Esophagus (tissue), 2 donors: ENCODE results near the gene TCOF1. TPM values are rescaled to one million over a fixed set of nuclear protein-coding genes. Genes with fewer than 3 reads are reported as not detected.

ENCODE experiments used
- H3K27ac ChIP-seq, 2 donors: one replicate each; pipeline ENCODE4 v1.5.1; 2013; ENCODE audit warnings: low read depth in 2 of 2, mild to moderate bottlenecking in 2 of 2, inconsistent platforms in 1 of 2, low read length in 1 of 2, moderate library complexity in 1 of 2
- H3K27me3 ChIP-seq, 2 donors: one replicate each; pipeline ENCODE4 v1.6.1; 2013; ENCODE audit warnings: low read length in 2 of 2, control low read depth in 1 of 2, mild to moderate bottlenecking in 1 of 2; ENCODE audit not compliant: insufficient read depth in 2 of 2, control insufficient read depth in 1 of 2
- H3K36me3 ChIP-seq, 2 donors: one replicate each; pipeline ENCODE4 v1.6.1; 2013; ENCODE audit warnings: low read length in 1 of 2; ENCODE audit not compliant: control insufficient read depth in 2 of 2, insufficient read depth in 2 of 2
- H3K4me1 ChIP-seq, 2 donors: one replicate each; pipeline ENCODE4 v1.6.1; 2013; ENCODE audit warnings: low read length in 1 of 2; ENCODE audit not compliant: control insufficient read depth in 2 of 2, insufficient read depth in 2 of 2
- H3K4me3 ChIP-seq, 2 donors: one replicate each; pipeline ENCODE4 v1.5.1; 2013; ENCODE audit warnings: low read length in 2 of 2, mild to moderate bottlenecking in 2 of 2, low read depth in 1 of 2, moderate library complexity in 1 of 2
- H3K9me3 ChIP-seq, 2 donors: one replicate each; pipeline ENCODE4 v1.6.1; 2013; ENCODE audit warnings: mild to moderate bottlenecking in 2 of 2, low read depth in 1 of 2, low read length in 1 of 2, moderate library complexity in 1 of 2; ENCODE audit not compliant: control insufficient read depth in 2 of 2, insufficient read depth in 1 of 2
- WGBS, 2 donors: extraction: QIAGEN DNeasy Blood & Tissue Kit; methylation state at CpG; one replicate each; pipeline ENCODE4 v1.1.7; 2013; 5-methylcytosine and 5-hydroxymethylcytosine counted together
- polyA plus RNA-seq, 2 donors: library from polyadenylated mRNA; stranded (reverse); fragments of 200-250 nt; gene quantifications; one replicate each; pipeline ENCODE4 v1.2.3, GENCODE V29; 2013
- donor health status: healthy with polysubstance abuse.
- donor health status: Bipolar disorder and iron deficiency.

Gene TCOF1
- polyA plus RNA-seq, 2 donors: 13.0 to 13.5 TPM

- Histone ChIP-seq H3K4me3 (no peak overlapping the region), H3K9me3 (no peaks in the 10 kb centered on the region), H3K27ac (no peak overlapping the region), H3K36me3 (no peaks in the 10 kb centered on the region), H3K27me3 (no peaks in the 10 kb centered on the region), H3K4me1 (no peaks in the 10 kb centered on the region)
- 59 to 67% methylated on average over 5 of the region's 5 CpGs for WGBS, 2 donors
Measured at GRCh38 chr5:150339165-150339564, 18.3 kb upstream of the TCOF1 start.

DNA sequence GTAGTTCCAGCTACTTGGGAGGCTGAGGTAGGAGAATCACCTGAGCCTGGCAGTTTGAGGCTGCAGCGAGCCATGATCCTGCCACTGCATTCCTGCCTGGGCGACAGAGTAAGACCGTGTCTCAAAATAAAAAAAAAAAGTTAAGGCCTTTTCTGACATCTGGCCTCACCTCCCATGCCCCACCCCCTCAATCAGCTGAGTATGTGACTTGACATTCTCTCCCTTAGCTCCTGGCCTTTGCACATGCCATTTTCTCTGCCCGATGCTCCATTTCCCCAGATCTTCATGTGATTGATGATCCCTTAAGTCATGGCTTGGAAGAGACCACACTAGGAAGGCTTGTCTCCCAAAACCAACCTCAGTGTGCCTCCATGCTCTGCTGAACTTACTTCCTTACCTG, 17.7 kb upstream of the TCOF1 start:
- H3K27me3 ChIP-seq: no peaks in the 10 kb centered on the region
- H3K4me3 ChIP-seq: no peak overlapping the region
- no peaks in the 10 kb centered on the region for H3K4me1 ChIP-seq
- WGBS, 2 donors: 92 to 94% methylated on average over 4 of the region's 4 CpGs
- H3K27ac ChIP-seq: no peak overlapping the region
- no peaks in the 10 kb centered on the region for H3K36me3 ChIP-seq
- no peaks in the 10 kb centered on the region for H3K9me3 ChIP-seq

- Histone ChIP-seq H3K4me1 (no peaks in the 10 kb centered on the region), H3K36me3 (no peaks in the 10 kb centered on the region), H3K27me3 (no peaks in the 10 kb centered on the region), H3K27ac (no peak overlapping the region), H3K4me3 (no peak overlapping the region), H3K9me3 (no peaks in the 10 kb centered on the region)
- 83 to 86% methylated on average over 7 of the region's 7 CpGs for WGBS, 2 donors
Measured at GRCh38 chr5:150340614-150341255, 16.8 kb upstream of the TCOF1 start.

DNA sequence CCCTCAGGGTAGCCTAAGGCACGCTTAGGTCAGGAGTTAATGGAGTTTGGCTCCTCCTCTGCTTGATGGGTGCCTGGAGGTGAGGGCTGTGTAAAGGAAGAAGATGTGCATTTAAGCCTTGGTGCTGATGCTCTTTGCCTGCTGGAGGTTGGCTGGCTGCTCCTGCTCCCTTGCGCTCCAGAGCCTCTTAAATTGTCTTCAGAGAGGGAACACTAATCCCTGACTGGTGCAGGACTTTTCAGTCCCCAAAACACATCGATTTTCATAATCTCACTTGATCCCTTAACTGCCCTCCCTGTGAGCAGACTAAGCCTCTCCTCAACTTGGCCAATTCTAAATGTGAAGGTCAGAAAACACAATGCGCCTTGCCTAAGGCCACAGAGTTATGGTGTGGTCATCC, 16.2 kb upstream of the TCOF1 start:
- Histone ChIP-seq H3K4me1 (no peaks in the 10 kb centered on the region), H3K27ac (no peak overlapping the region), H3K36me3 (no peaks in the 10 kb centered on the region), H3K4me3 (no peak overlapping the region), H3K27me3 (no peaks in the 10 kb centered on the region), H3K9me3 (no peaks in the 10 kb centered on the region)
- 68 to 74% methylated on average over 4 of the region's 4 CpGs for WGBS, 2 donors

DNA sequence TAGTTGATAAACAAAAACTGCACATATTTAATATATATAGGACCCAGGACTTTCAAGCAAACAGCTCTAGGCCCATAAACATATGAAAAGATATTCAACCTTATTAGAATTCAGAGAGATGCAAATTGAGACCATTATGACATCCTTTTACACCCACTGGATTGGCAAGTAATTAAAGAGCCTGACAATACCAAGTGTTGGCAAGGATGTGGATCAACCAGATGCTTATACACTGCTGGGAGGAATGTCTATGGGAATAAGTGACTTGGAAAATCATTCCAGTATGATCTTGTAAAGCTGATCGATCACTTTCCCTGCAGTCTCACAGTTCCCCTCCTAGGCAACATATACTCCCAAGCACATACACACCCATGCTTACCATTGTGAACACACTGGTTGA, 15.5 kb upstream of the TCOF1 start:
- WGBS, 2 donors: 89 to 98% methylated on average over 1 of the region's 1 CpG
- Histone ChIP-seq H3K27me3 (no peaks in the 10 kb centered on the region), H3K9me3 (no peaks in the 10 kb centered on the region), H3K4me3 (no peak overlapping the region), H3K4me1 (no peaks in the 10 kb centered on the region), H3K27ac (no peak overlapping the region), H3K36me3 (no peaks in the 10 kb centered on the region)

DNA sequence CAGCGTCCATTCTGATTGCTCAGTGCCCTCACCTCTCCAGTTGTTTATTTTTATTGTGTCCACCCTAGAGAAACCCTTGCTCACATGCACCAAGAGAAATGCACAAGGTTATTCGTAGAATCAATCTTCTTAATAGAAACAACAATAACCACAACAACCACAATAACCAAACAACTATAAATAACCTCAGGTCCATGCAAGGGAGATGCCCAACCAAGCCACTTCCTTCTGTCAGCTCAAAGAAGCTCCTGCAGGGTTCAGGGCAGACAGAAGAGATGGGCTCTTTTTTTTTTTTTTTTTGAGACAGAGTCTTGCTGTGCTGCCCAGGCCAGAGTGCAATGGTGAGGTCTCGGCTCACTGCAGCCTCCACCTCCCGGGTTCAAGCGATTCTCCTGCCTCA, 14.9 kb upstream of the TCOF1 start:
- 89 to 94% methylated on average over 5 of the region's 5 CpGs for WGBS, 2 donors
- no peaks in the 10 kb centered on the region for H3K36me3 ChIP-seq
- no peaks in the 10 kb centered on the region for H3K9me3 ChIP-seq
- H3K4me3 ChIP-seq: no peak overlapping the region
- no peaks in the 10 kb centered on the region for H3K27me3 ChIP-seq
- H3K27ac ChIP-seq: no peak overlapping the region
- no peaks in the 10 kb centered on the region for H3K4me1 ChIP-seq

DNA sequence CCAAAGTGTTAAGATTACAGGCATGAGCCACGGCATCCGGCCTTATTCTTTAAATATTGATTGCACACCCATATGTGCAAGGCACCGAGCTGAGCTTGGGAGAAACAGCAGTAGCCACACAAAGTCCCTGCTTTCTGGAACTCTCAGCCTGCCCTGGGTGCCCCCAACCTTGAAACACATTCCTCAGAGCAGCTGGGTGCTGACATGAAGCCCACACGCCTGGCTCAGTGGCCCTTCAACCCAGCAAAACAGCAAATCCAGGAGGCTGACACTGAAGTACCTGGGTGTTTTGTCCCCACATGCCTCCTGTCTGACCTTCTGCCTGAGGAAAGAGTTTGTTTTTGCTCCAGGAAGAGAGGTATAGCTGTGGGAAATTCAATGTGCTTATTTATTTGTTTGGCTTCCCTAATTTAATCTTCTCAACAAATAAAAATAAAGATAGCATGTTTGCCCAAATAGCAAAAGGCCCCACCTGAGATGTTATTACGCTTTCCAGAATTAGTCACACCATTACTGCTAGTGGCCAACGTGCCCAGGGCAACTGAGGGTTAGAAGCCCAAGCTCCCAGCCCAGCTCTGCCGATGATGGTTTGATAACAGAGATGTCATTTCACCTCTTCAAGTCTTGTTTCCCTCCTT, 13.4 kb upstream of the TCOF1 start:
- Histone ChIP-seq H3K4me3 (no peak overlapping the region), H3K9me3 (no peaks in the 10 kb centered on the region), H3K4me1 (no peaks in the 10 kb centered on the region), H3K27ac (no peak overlapping the region), H3K36me3 (no peaks in the 10 kb centered on the region), H3K27me3 (no peaks in the 10 kb centered on the region)
- WGBS, 2 donors: 77 to 80% methylated on average over 7 of the region's 7 CpGs

DNA sequence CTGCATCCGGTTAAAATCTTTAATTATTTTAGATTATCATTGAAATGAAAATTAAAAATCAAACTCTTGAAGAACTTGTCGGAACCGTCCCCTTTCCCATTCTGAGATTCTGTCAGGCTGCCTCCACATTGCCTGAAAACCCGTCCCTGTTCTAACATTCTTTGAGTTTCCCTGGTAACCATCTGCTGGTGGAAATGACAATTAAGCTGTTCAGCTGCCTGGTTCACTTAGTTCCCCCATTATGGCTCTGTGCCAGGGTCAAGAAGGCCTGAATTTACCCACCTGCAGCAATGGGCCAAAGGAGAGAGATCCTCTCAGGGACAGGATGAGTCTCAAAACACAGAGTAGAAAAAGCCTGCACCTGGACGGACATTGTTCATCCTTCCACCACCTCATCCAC, 11.8 kb upstream of the TCOF1 start:
- no peaks in the 10 kb centered on the region for H3K27me3 ChIP-seq
- no peaks in the 10 kb centered on the region for H3K9me3 ChIP-seq
- 83 to 89% methylated on average over 5 of the region's 5 CpGs for WGBS, 2 donors
- no peak overlapping the region for H3K27ac ChIP-seq
- H3K4me1 ChIP-seq: no peaks in the 10 kb centered on the region
- no peaks in the 10 kb centered on the region for H3K36me3 ChIP-seq
- no peak overlapping the region for H3K4me3 ChIP-seq

DNA sequence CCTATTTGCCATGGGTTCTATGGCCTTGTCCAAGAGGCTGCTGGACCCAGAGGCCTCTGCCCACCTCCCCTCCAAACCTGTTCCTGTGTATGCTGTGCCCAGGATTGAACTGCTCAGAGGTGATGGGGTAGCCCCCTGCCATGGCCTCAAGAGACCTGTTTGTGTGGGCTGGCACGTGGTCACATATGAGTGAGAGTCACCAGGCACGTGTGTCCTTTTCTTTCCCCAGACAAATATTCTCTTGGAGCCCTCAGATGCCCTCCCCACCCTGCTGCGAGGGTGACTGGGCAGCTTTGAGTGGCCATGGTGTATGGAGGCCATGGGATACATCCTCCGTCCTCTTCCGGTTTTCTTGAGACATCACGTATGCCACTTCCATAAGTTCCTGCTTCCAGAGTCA, 10.9 kb upstream of the TCOF1 start:
- no peaks in the 10 kb centered on the region for H3K36me3 ChIP-seq
- no peaks in the 10 kb centered on the region for H3K27me3 ChIP-seq
- peaks cover 0 to 3% of the 10 kb centered on the region in 2 donors for H3K4me1 ChIP-seq
- no peak overlapping the region for H3K4me3 ChIP-seq
- no peaks in the 10 kb centered on the region for H3K9me3 ChIP-seq
- H3K27ac ChIP-seq: no peak overlapping the region
- 91 to 96% methylated on average over 6 of the region's 6 CpGs for WGBS, 2 donors

GRCh38 chr5:150347003-150347402, 10.5 kb upstream of the TCOF1 start:
- Histone ChIP-seq H3K27me3 (no peaks in the 10 kb centered on the region), H3K36me3 (no peaks in the 10 kb centered on the region)
- 90 to 100% methylated on average over 2 of the region's 2 CpGs for WGBS, 2 donors

More at GRCh38 chr5:150347003-150347402, 10.5 kb upstream of the TCOF1 start:
- peaks cover 0 to 3% of the 10 kb centered on the region in 2 donors for H3K4me1 ChIP-seq
- H3K9me3 ChIP-seq: no peaks in the 10 kb centered on the region
- no peak overlapping the region for H3K27ac ChIP-seq
- no peak overlapping the region for H3K4me3 ChIP-seq
